Keratinocyte (primary cell): ENCODE results near the gene SERPINE2. TPM values are rescaled to one million over a fixed set of nuclear protein-coding genes. Genes with fewer than 3 reads are reported as not detected.
A peak's percentile ranks its signal among the peaks of the same experiment; 100 is the strongest.
"Not testable (repeated sequence)": the region's sequence is repeated elsewhere in the genome, so short reads cannot be mapped to it uniquely, and the experiment has no call there.

Experiments
- DNase-seq: peaks from one replicate; pipeline ENCODE4 v3.0.0-alpha.2; 2011; ENCODE audit warnings: low read depth, missing footprints, low spot score
- FAIRE-seq: peaks from 2 replicates; lab custom pipeline; 2011; peaks lifted over from hg19 to GRCh38; lab: Jason Lieb, UNC
- H2AFZ ChIP-seq: 2 replicates; pipeline ENCODE4 v1.6.0; 2012; ENCODE audit warnings: low read length, control low read depth, inconsistent platforms; ENCODE audit not compliant: control insufficient read depth
- H3K27ac ChIP-seq: 2 replicates; pipeline ENCODE4 v1.5.1; 2011; ENCODE audit warnings: low read length; ENCODE audit not compliant: control insufficient read depth, insufficient read depth
- H3K27me3 ChIP-seq: 3 replicates; pipeline ENCODE4 v1.6.0; 2011; ENCODE audit warnings: low read length; ENCODE audit not compliant: control insufficient read depth, insufficient read depth; ENCODE audit errors: extremely low read depth
- H3K36me3 ChIP-seq, 2 experiments: 2 replicates in 1 of 2; 3 replicates in 1 of 2; pipeline ENCODE4 v1.5.1; 2011; ENCODE audit warnings: low read length in 2 of 2, mild to moderate bottlenecking in 1 of 2; ENCODE audit not compliant: control insufficient read depth in 2 of 2, insufficient read depth in 2 of 2; ENCODE audit errors: extremely low read depth in 1 of 2
- H3K4me1 ChIP-seq: 3 replicates; pipeline ENCODE4 v1.5.1; 2011; ENCODE audit warnings: low read length; ENCODE audit not compliant: control insufficient read depth, insufficient read depth; ENCODE audit errors: extremely low read depth
- H3K4me2 ChIP-seq: 3 replicates; pipeline ENCODE4 v1.6.0; 2011; ENCODE audit warnings: low read depth, low read length; ENCODE audit not compliant: control insufficient read depth, insufficient read depth; ENCODE audit errors: extremely low read depth
- H3K4me3 ChIP-seq, 3 experiments: fragments of 200-600 bp in 1 of 3; sonication (generic) in 1 of 3; 2 replicates in 2 of 3; 3 replicates in 1 of 3; pipeline ENCODE4 v1.5.1; 2011 to 2016; ENCODE audit warnings: low read length in 3 of 3, mild to moderate bottlenecking in 3 of 3, control low read depth in 2 of 3, inconsistent platforms in 1 of 3, low read depth in 1 of 3, mixed read lengths in 1 of 3, mixed run types in 1 of 3, moderate library complexity in 1 of 3; ENCODE audit not compliant: control insufficient read depth in 2 of 3, insufficient read depth in 2 of 3; ENCODE audit errors: extremely low read depth in 1 of 3
- H3K79me2 ChIP-seq: 2 replicates; pipeline ENCODE4 v1.6.0; 2012; ENCODE audit warnings: low read length; ENCODE audit not compliant: control insufficient read depth, insufficient read depth
- H3K9ac ChIP-seq: 3 replicates; pipeline ENCODE4 v1.6.0; 2011; ENCODE audit warnings: low read length; ENCODE audit not compliant: control insufficient read depth, insufficient read depth; ENCODE audit errors: extremely low read depth
- H3K9me1 ChIP-seq: 3 replicates; pipeline ENCODE4 v1.6.0; 2011; ENCODE audit warnings: low read length; ENCODE audit not compliant: control insufficient read depth, insufficient read depth; ENCODE audit errors: extremely low read depth
- H3K9me3 ChIP-seq: 2 replicates; pipeline ENCODE4 v1.5.1; 2012; ENCODE audit warnings: low read depth, low read length; ENCODE audit not compliant: control insufficient read depth
- H4K20me1 ChIP-seq: 3 replicates; pipeline ENCODE4 v1.6.0; 2011; ENCODE audit warnings: low read length; ENCODE audit not compliant: control insufficient read depth, insufficient read depth; ENCODE audit errors: extremely low read depth
- CTCF ChIP-seq, 3 experiments: IDR thresholded peaks in 1 of 3; conservative IDR thresholded peaks in 1 of 3; optimal IDR thresholded peaks in 1 of 3; 2 replicates in 2 of 3; 3 replicates in 1 of 3; pipeline versions ENCODE3 to v1.5.1; 2011; ENCODE audit warnings: low read length in 3 of 3, mild to moderate bottlenecking in 3 of 3, moderate library complexity in 2 of 3, control low read depth in 1 of 3, inconsistent platforms in 1 of 3; ENCODE audit not compliant: insufficient read depth in 2 of 3; ENCODE audit errors: extremely low read depth in 1 of 3
- EZH2 ChIP-seq: IDR thresholded peaks from one replicate; pipeline ENCODE4 v1.6.1; 2012; ENCODE audit warnings: inconsistent platforms, mild to moderate bottlenecking, low read length, moderate library complexity
- dilution Hi-C: fragments of 300-500 bp; cut with MboI; formaldehyde crosslinking; loops from one replicate; pipeline ENCODE4 v1.7.0; 2020; ENCODE audit warnings: low sequenced_read_pairs; ENCODE audit not compliant: extremely low pct_ligation_motif_present
- polyA plus RNA-seq, 5 experiments: library from polyadenylated mRNA; depleted of rRNA in 3 of 5; stranded (reverse) in 3 of 5; stranded (forward) in 1 of 5; unstranded in 1 of 5; fragments of >200 nt; gene quantifications; 1 replicate in 1 of 5; 2 replicates in 3 of 5; 3 replicates in 1 of 5; pipeline versions ENCODE4 v1.2.1 to v1.2.3, GENCODE V29; 2011 to 2012; ENCODE audit warnings: missing spikeins in 2 of 5, low read depth in 1 of 5, low replicate concordance in 1 of 5

The SERPINE2 gene
- polyA plus RNA-seq, 1 donor (not counting 4 experiments of a cell fraction or from before 2014, with no cell fraction given): 306 TPM

GRCh38 chr2:223943135-223943534 lies 96.0 kb downstream of the SERPINE2 start:
- Histone ChIP-seq H3K9me3 (no peaks in the 10 kb centered on the region), H3K9ac (peak overlapping the region; percentile 85), H2AFZ (no peak overlapping the region), H3K27ac (peak overlapping the region; percentile 26), H3K36me3 (no peaks in the 10 kb centered on the region), H3K27me3 (no peaks in the 10 kb centered on the region), H3K4me1 (peaks cover 21% of the 10 kb centered on the region), H3K79me2 (peaks cover 52% of the 10 kb centered on the region), H3K9me1 (no peaks in the 10 kb centered on the region), H4K20me1 (no peaks in the 10 kb centered on the region), H3K4me2 (peak overlapping the region; percentile 95), H3K4me3 (peak overlapping the region in 2 of 3 experiments; percentile 84 to 86)
- dilution Hi-C loops: no loop called here
- DNase-seq: no peak
- FAIRE-seq: no peak
- TF ChIP-seq EZH2: no peak
- TF ChIP-seq CTCF (optimal IDR thresholded peaks at IDR 0.05 in 1 of 3, IDR thresholded peaks at IDR 0.05 in 1 of 3, conservative IDR thresholded peaks at IDR 0.05 in 1 of 3; ENCODE audit: extremely low read depth in 1 of 3, insufficient read depth in 2 of 3, low read length in 3 of 3): no peak

DNA sequence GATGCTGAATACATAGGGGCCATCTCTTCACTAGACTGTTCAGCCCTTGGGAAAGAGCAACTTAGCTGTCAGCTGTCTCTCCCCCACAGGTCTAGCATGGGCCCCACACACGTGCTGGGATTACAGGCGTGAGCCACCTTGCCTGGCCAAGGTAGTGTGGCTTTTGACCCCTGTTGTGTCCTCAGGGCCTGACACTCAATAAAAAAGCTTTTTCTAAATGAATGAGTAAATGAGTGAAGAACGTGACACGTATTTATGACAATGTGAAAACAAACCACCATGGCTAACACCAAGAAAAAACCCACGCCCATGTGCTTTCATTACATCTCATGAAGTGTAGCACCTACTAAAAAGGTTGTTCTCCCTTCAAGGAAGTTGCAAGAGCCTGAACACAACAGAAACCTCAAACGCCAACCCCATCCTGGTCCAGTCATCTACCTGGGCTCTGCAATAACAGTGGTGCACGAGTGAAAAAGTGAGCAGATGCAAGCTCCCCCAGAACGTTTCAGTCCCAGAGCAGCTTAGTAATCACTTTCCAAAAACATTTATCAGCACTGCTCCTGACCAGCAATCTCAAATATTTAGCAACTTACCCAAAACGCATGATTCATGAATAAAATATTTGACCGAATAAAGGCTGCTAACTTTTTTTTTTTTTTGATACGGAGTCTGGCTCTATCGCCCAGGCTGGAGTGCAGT lies 97.4 kb downstream of the SERPINE2 start:
- peak overlapping the region in 1 of 3 experiments; percentile 1 for H3K4me3 ChIP-seq
- dilution Hi-C loops: no loop called here
- H3K27me3 ChIP-seq: no peaks in the 10 kb centered on the region
- peaks cover 63% of the 10 kb centered on the region for H3K79me2 ChIP-seq
- H4K20me1 ChIP-seq: no peaks in the 10 kb centered on the region
- DNase-seq (no peak), FAIRE-seq (peak; percentile 65)
- peaks cover 21% of the 10 kb centered on the region for H3K4me1 ChIP-seq
- no peak for TF ChIP-seq EZH2
- no peak for TF ChIP-seq CTCF (optimal IDR thresholded peaks at IDR 0.05 in 1 of 3, IDR thresholded peaks at IDR 0.05 in 1 of 3, conservative IDR thresholded peaks at IDR 0.05 in 1 of 3; ENCODE audit: extremely low read depth in 1 of 3, insufficient read depth in 2 of 3, low read length in 3 of 3)
- peak overlapping the region; percentile 5 for H3K9ac ChIP-seq
- H3K4me2 ChIP-seq: peak overlapping the region; percentile 27
- no peaks in the 10 kb centered on the region for H3K9me1 ChIP-seq
- no peak overlapping the region for H2AFZ ChIP-seq
- H3K9me3 ChIP-seq: no peaks in the 10 kb centered on the region
- no peaks in the 10 kb centered on the region for H3K36me3 ChIP-seq
- H3K27ac ChIP-seq: peak overlapping the region; percentile 29

GRCh38 chr2:223939438-223939837 lies 99.6 kb downstream of the SERPINE2 start:
- H3K27me3 ChIP-seq, H3K9me3 ChIP-seq, H3K4me3 ChIP-seq, H3K4me2 ChIP-seq, H3K36me3 ChIP-seq, dilution Hi-C loops, H3K27ac ChIP-seq, FAIRE-seq, H3K9me1 ChIP-seq, DNase-seq, H3K9ac ChIP-seq, H2AFZ ChIP-seq, H4K20me1 ChIP-seq: not testable (repeated sequence)
- Histone ChIP-seq H3K4me1 (peaks cover 21% of the 10 kb centered on the region), H3K79me2 (peaks cover 79% of the 10 kb centered on the region)
